Neural cell (in vitro differentiated cells): ENCODE results near the gene MMP3.

Source experiments
- POLR2AphosphoS5 ChIP-seq: IDR thresholded peaks from 2 replicates; pipeline ENCODE4 v1.6.1; 2012
- SMC3 ChIP-seq: fragments of 450-650 bp; conservative IDR thresholded peaks from 2 replicates; pipeline ENCODE4 v1.6.1; 2014; ENCODE audit warnings: antibody characterized with exemption, mild to moderate bottlenecking, moderate library complexity; ENCODE audit not compliant: poor library complexity
- TF ChIP-seq, protein P1 (sequence below): fragments of 450-650 bp; IDR thresholded peaks from 2 replicates; pipeline ENCODE4 v1.5.1; 2014; ENCODE audit warnings: antibody characterized with exemption, mild to moderate bottlenecking, moderate library complexity; ENCODE audit not compliant: poor library complexity, severe bottlenecking

- no peak for TF ChIP-seq SMC3
- TF ChIP-seq, protein P1, sequence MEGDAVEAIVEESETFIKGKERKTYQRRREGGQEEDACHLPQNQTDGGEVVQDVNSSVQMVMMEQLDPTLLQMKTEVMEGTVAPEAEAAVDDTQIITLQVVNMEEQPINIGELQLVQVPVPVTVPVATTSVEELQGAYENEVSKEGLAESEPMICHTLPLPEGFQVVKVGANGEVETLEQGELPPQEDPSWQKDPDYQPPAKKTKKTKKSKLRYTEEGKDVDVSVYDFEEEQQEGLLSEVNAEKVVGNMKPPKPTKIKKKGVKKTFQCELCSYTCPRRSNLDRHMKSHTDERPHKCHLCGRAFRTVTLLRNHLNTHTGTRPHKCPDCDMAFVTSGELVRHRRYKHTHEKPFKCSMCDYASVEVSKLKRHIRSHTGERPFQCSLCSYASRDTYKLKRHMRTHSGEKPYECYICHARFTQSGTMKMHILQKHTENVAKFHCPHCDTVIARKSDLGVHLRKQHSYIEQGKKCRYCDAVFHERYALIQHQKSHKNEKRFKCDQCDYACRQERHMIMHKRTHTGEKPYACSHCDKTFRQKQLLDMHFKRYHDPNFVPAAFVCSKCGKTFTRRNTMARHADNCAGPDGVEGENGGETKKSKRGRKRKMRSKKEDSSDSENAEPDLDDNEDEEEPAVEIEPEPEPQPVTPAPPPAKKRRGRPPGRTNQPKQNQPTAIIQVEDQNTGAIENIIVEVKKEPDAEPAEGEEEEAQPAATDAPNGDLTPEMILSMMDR = no peak
- TF ChIP-seq POLR2AphosphoS5 = no peak
These were observed 11.6 kb downstream of the MMP3 start for GRCh38 chr11:102831489-102832440.
